Measurements from ENCODE around the gene PPM1F.
"Not testable (repeated sequence)": the region's sequence is repeated elsewhere in the genome, so short reads cannot be mapped to it uniquely, and the experiment has no call there.

The PPM1F gene

DNA sequence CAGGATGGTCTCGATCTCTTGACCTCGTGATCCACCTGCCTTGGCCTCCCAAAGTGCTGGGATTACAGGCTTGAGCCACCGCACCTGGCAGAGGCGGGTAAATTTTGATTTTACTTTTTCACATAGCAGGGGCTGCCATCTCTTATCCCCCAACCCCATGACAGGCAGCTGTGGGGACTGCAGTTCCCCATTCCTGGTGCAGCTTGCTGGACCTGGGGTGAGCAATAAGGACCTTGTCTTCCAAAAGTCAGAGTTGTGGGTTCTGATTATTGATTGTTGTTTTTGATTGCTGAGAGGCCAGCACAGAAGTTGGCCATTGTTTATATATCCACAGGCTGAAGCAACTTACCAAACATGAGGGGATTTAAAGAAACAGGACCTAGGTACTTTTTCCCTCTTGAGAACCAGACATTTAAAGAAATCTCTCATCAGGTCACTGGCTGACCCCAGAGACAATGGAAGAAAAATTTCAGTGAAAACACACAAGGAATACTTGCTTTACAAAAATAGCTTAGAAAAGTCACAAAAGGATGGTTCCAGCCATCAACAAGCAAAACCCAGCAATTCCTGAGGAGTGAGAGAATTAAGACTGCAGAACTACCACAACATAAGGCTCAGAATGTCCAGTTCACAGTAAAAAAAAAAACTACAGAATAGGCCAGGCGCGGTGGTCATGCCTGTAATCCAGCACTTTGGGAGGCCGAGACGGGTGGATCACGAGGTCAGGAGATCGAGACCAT lies 63.2 kb downstream of the PPM1F start:
- no peak for DNase-seq

DNA sequence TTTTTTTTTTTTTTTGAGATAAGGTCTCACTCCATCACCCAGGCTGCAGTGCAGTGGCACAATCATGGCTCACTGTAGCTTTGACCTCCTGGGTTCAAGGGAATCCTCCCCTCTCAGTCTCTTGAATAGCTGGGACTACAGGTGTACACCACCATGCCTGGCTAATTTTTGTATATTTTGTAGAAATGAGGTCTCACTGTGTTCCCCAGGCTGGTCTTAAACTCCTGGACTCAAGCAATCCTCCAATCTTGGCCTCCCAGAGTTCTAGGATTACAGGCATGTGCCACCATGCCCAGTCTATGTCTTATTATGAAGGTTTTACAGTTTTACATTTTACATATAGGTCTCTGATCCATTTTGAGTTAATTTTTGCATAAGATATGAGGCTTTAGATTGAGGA lies 64.8 kb downstream of the PPM1F start:
- no peak for DNase-seq

DNA sequence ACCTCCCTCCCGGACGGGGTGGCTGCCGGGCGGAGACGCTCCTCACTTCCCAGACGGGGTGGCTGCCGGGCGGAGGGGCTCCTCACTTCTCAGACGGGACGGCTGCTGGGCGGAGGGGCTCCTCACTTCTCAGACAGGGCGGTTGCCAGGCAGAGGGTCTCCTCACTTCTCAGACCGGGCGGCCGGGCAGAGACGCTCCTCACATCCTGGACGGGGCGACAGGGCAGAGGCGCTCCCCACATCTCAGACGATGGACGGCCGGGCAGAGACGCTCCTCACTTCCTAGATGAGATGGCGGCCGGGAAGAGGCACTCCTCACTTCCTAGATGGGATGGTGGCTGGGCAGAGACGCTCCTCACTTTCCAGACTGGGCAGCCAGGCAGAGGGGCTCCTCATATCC lies 68.7 kb downstream of the PPM1F start:
- not testable (repeated sequence) for DNase-seq

DNA sequence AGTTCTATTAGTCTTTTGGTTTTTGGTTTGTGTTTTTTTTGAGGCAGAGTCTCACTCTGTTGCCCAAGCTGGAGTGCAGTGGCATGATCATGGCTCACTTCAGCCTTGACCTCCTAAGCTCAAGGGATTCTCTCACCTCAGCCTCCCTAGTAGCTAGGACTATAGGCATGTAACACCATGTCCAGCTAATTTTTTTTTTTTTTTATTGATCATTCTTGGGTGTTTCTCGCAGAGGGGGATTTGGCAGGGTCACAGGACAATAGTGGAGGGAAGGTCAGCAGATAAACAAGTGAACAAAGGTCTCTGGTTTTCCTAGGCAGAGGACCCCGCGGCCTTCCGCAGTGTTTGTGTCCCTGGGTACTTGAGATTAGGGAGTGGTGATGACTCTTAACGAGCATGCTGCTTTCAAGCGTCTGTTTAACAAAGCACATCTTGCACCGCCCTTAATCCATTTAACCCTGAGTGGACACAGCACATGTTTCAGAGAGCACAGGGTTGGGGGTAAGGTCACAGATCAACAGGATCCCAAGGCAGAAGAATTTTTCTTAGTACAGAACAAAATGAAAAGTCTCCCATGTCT lies 69.8 kb downstream of the PPM1F start:
- DNase-seq: not testable (repeated sequence)

DNA sequence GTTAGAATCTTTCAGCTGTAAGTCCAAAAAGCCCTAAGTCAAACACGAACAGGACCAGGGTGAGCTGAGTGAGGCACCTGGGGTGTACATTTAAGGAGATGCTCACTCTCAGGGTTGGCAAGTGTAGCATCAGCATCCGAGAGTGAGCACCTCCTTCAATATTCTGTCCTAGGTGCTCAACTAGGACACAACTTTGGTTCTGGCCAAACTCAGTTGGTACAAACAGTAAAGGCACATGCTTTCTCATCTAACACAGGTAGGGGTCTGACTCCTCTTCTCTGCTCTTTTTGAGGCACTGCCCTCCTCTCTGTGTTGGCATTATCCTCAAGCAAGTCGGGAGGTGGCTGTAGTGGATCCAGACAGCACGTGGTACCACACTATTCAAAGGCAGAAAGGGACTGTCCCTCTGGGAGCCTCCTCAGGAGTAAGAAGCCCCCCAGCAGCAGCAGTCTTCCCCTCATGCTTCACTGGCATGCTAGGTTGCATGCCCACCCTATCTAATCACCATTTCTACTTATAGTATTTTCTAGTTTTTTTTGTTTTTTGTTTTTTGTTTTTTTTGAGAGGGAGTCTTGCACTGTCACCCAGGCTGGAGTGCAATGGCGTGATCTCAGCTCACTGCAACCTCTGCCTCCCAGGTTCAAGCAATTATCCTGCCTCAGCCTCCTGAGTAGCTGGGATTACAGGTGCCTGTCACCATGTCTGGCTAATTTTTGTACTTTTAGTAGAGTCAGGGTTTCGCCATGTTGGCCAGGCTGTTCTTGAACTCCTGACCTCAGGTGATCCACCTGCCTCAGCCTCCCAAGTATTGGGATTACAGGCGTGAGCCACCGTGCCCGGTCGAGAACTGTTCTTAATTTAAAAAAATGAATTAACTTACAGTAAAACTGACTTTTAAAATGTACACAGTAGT lies 70.6 kb downstream of the PPM1F start:
- no peak for DNase-seq

DNA sequence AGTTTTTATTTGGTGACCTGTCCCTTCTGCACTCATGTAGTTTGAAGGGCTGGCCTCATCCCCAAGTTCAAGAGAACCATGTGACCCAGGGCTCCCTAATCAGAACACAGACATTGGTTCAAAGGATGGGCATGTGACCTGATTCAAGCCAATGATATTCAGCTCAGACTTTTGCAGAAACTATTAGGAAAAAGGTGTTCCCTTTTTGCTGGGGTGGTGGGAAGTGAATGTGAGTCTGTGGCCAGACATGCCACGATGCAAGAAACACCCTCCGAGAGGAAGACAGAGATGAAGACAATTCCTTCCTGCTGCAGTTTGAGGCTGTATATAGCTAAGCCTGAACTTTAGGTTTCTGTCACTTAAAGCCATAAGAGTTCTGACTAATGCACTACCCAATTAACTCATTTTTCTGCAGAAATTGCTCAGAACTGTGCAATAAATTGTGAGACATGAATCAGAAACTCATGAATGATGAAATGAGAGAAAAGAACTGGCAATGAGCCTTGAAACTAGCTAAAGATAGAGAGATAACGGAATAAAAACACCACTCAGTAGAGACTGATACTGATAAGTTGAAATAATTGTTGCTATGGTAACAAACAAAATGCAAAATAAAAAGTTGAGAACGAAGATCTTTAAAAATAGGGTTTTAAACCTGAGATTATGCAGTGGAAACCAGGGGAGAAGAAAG lies 76.0 kb downstream of the PPM1F start:
- DNase-seq: peak; percentile 63

DNA sequence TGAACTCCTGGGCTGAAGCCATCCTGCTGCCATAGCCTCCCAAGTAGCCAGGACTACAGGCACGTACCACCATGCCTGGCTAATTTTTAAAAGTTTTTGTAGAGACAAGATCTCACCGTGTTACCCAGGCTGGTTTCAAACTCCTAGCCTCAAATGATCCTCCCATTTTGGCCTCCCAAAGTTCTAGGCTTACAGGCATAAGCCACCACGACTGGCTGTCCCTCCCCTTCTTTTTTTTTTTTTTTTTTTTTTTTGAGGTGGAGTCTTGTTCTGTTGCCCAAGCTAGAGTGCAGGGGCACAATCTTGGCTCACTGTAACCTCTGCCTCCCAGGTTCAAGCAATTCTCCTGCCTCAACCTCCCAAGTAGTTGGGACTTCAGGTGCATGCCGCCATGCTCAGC lies 77.7 kb downstream of the PPM1F start:
- DNase-seq: not testable (repeated sequence)

DNA sequence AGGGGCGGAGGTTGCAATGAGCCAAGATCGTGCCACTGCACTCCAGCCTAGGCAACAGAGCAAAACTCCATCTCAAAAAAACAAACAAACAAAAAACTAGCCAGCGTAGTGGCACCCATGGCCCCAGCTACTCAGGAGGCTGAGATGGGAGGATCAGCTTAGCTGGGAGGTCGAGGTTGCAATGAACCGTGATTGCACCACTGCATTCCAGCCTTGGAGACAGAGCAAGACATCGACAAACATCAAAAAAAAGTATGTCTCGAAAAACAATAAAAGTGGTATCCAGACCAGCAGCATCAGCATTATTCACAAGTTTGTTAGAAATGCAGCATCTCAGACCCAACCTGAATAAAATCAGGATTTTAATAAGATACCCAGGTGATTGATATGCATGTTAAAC lies 79.0 kb downstream of the PPM1F start:
- DNase-seq: no peak

DNA sequence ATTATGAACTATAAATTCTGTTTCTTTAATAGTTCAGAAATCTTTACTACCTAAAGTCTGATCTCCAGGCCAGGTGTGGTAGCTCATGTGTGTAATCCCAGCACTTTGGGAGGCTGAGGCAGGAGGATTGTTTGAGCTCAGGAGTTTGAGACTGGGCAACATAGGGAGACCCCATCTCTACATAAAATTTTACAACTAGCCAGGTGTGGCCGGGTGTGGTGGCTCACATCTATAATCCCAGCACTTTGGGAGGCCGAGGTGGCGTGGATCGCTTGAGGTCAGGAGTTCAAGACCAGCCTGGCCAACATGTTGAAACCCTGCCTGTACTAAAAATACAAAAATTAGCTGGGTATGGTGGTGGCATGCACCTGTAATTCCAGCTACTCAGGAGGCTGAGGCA lies 79.9 kb downstream of the PPM1F start:
- not testable (repeated sequence) for DNase-seq

All from fibroblast of skin of scalp (primary cell).